Measurements from ENCODE around the gene WFIKKN1.

The WFIKKN1 gene

GRCh38 chr16:606656-607307, 24.0 kb upstream of the WFIKKN1 start:
- no peak overlapping the region for H3K27ac Mint-ChIP-seq
- CTCF ChIA-PET: no interaction called here
- no peaks in the 10 kb centered on the region for H3K9me3 Mint-ChIP-seq
- H3K4me3 Mint-ChIP-seq: no peak overlapping the region
- no peaks in the 10 kb centered on the region for H3K4me1 Mint-ChIP-seq
- no peaks in the 10 kb centered on the region for H3K36me3 Mint-ChIP-seq
- DNase-seq: no peak
- no peaks in the 10 kb centered on the region for H3K27me3 Mint-ChIP-seq

GRCh38 chr16:608019-608418, 22.8 kb upstream of the WFIKKN1 start:
- no peak for DNase-seq
- CTCF ChIA-PET: no interaction called here
- Mint-ChIP-seq H3K27ac (no peak overlapping the region), H3K36me3 (no peaks in the 10 kb centered on the region), H3K9me3 (no peaks in the 10 kb centered on the region), H3K4me3 (no peak overlapping the region), H3K27me3 (no peaks in the 10 kb centered on the region), H3K4me1 (no peaks in the 10 kb centered on the region)

- Mint-ChIP-seq H3K27me3 (no peaks in the 10 kb centered on the region), H3K4me3 (no peak overlapping the region), H3K4me1 (no peaks in the 10 kb centered on the region), H3K27ac (no peak overlapping the region), H3K36me3 (no peaks in the 10 kb centered on the region), H3K9me3 (no peaks in the 10 kb centered on the region)
- no peak for DNase-seq
- CTCF ChIA-PET: interaction anchor here (1.7 kb wide), 1 partner anchor 8 kb away, joined by 6 read pairs; no protein-coding TSS in a partner anchor
Observed at GRCh38 chr16:609316-609715, 21.5 kb upstream of the WFIKKN1 start.

GRCh38 chr16:609984-610383, 20.8 kb upstream of the WFIKKN1 start:
- Mint-ChIP-seq H3K4me1 (no peaks in the 10 kb centered on the region), H3K9me3 (no peaks in the 10 kb centered on the region), H3K4me3 (no peak overlapping the region), H3K27me3 (no peaks in the 10 kb centered on the region), H3K36me3 (no peaks in the 10 kb centered on the region), H3K27ac (no peak overlapping the region)
- CTCF ChIA-PET: interaction anchor here (1.7 kb wide), 1 partner anchor 9 kb away, joined by 6 read pairs; no protein-coding TSS in a partner anchor
- no peak for DNase-seq

GRCh38 chr16:610513-611381, 20.0 kb upstream of the WFIKKN1 start:
- H3K9me3 Mint-ChIP-seq: no peaks in the 10 kb centered on the region
- no peaks in the 10 kb centered on the region for H3K27me3 Mint-ChIP-seq
- H3K27ac Mint-ChIP-seq: no peak overlapping the region
- CTCF ChIA-PET: interaction anchor here (1.7 kb wide), 1 partner anchor 10 kb away, joined by 6 read pairs; no protein-coding TSS in a partner anchor
- peak; percentile 58 for DNase-seq
- no peak overlapping the region for H3K4me3 Mint-ChIP-seq
- H3K36me3 Mint-ChIP-seq: no peaks in the 10 kb centered on the region
- H3K4me1 Mint-ChIP-seq: no peaks in the 10 kb centered on the region

- H3K4me1 Mint-ChIP-seq: no peaks in the 10 kb centered on the region
- H3K27ac Mint-ChIP-seq: no peak overlapping the region
- DNase-seq: no peak
- no peak overlapping the region for H3K4me3 Mint-ChIP-seq
- no peaks in the 10 kb centered on the region for H3K27me3 Mint-ChIP-seq
- H3K9me3 Mint-ChIP-seq: no peaks in the 10 kb centered on the region
- CTCF ChIA-PET: no interaction called here
- no peaks in the 10 kb centered on the region for H3K36me3 Mint-ChIP-seq
Observed at GRCh38 chr16:615122-615521, 15.7 kb upstream of the WFIKKN1 start.

- no peaks in the 10 kb centered on the region for H3K4me1 Mint-ChIP-seq
- DNase-seq: no peak
- no peak overlapping the region for H3K27ac Mint-ChIP-seq
- CTCF ChIA-PET: no interaction called here
- H3K36me3 Mint-ChIP-seq: no peaks in the 10 kb centered on the region
- no peaks in the 10 kb centered on the region for H3K9me3 Mint-ChIP-seq
- H3K27me3 Mint-ChIP-seq: no peaks in the 10 kb centered on the region
- no peak overlapping the region for H3K4me3 Mint-ChIP-seq
Observed at GRCh38 chr16:616733-617586, 13.8 kb upstream of the WFIKKN1 start.

GRCh38 chr16:617855-618254, 12.9 kb upstream of the WFIKKN1 start:
- Mint-ChIP-seq H3K9me3 (no peaks in the 10 kb centered on the region), H3K36me3 (no peaks in the 10 kb centered on the region), H3K27me3 (no peaks in the 10 kb centered on the region), H3K4me1 (no peaks in the 10 kb centered on the region), H3K4me3 (no peak overlapping the region), H3K27ac (no peak overlapping the region)
- CTCF ChIA-PET: no interaction called here
- DNase-seq: no peak

- CTCF ChIA-PET: no interaction called here
- Mint-ChIP-seq H3K4me1 (no peaks in the 10 kb centered on the region), H3K27ac (no peak overlapping the region), H3K4me3 (no peak overlapping the region), H3K36me3 (no peaks in the 10 kb centered on the region), H3K27me3 (no peaks in the 10 kb centered on the region), H3K9me3 (no peaks in the 10 kb centered on the region)
- DNase-seq: no peak
Observed at GRCh38 chr16:619476-620100, 11.2 kb upstream of the WFIKKN1 start.

GRCh38 chr16:620700-621525, 9.9 kb upstream of the WFIKKN1 start:
- no peak for DNase-seq
- H3K4me1 Mint-ChIP-seq: no peaks in the 10 kb centered on the region
- H3K27ac Mint-ChIP-seq: no peak overlapping the region
- H3K36me3 Mint-ChIP-seq: no peaks in the 10 kb centered on the region
- CTCF ChIA-PET: no interaction called here
- no peaks in the 10 kb centered on the region for H3K27me3 Mint-ChIP-seq
- H3K9me3 Mint-ChIP-seq: no peaks in the 10 kb centered on the region
- H3K4me3 Mint-ChIP-seq: no peak overlapping the region

GRCh38 chr16:621526-622105, 9.2 kb upstream of the WFIKKN1 start:
- Mint-ChIP-seq H3K27ac (no peak overlapping the region), H3K27me3 (no peaks in the 10 kb centered on the region), H3K4me3 (no peak overlapping the region), H3K9me3 (no peaks in the 10 kb centered on the region), H3K36me3 (no peaks in the 10 kb centered on the region), H3K4me1 (no peaks in the 10 kb centered on the region)
- CTCF ChIA-PET: no interaction called here
- no peak for DNase-seq

GRCh38 chr16:622920-623280, 7.9 kb upstream of the WFIKKN1 start:
- no peaks in the 10 kb centered on the region for H3K4me1 Mint-ChIP-seq
- H3K36me3 Mint-ChIP-seq: no peaks in the 10 kb centered on the region
- H3K9me3 Mint-ChIP-seq: no peaks in the 10 kb centered on the region
- H3K4me3 Mint-ChIP-seq: no peak overlapping the region
- CTCF ChIA-PET: no interaction called here
- no peak overlapping the region for H3K27ac Mint-ChIP-seq
- DNase-seq: no peak
- no peaks in the 10 kb centered on the region for H3K27me3 Mint-ChIP-seq

- H3K4me3 Mint-ChIP-seq: no peak overlapping the region
- DNase-seq: no peak
- no peaks in the 10 kb centered on the region for H3K4me1 Mint-ChIP-seq
- H3K27me3 Mint-ChIP-seq: no peaks in the 10 kb centered on the region
- peak overlapping the region; percentile 50 for H3K27ac Mint-ChIP-seq
- no peaks in the 10 kb centered on the region for H3K9me3 Mint-ChIP-seq
- CTCF ChIA-PET: interaction anchor here (1.2 kb wide), 1 partner anchor 24 kb away, joined by 3 read pairs; no protein-coding TSS in a partner anchor
- H3K36me3 Mint-ChIP-seq: peaks cover 3% of the 10 kb centered on the region
Observed at GRCh38 chr16:624526-625070, 6.2 kb upstream of the WFIKKN1 start.
